IMR-90 (cell line): Measurements from ENCODE around the gene APOA4.

Source experiments
- BHLHE40 ChIP-seq: fragments of 150-350 bp; IDR thresholded peaks from 2 replicates; pipeline ENCODE4 v1.6.1; 2016; ENCODE audit warnings: mild to moderate bottlenecking, low read depth, low read length
- CEBPB ChIP-seq: IDR thresholded peaks from 2 replicates; pipeline ENCODE4 v1.6.1; 2012; ENCODE audit warnings: low read depth, low read length, improper control_type of control experiment
- CTCF ChIP-seq: conservative IDR thresholded peaks from 2 replicates; pipeline ENCODE4 v1.5.1; 2012; ENCODE audit warnings: mild to moderate bottlenecking, low read depth, low read length, improper control_type of control experiment
- FOS ChIP-seq: fragments of 150-350 bp; IDR thresholded peaks from 2 replicates; pipeline ENCODE4 v1.6.1; 2016; ENCODE audit warnings: low read depth, low read length
- MAFK ChIP-seq: IDR thresholded peaks from 2 replicates; pipeline ENCODE4 v1.6.1; 2012; ENCODE audit warnings: low read depth, low read length, improper control_type of control experiment
- MAZ ChIP-seq: IDR thresholded peaks from 2 replicates; pipeline ENCODE4 v1.6.1; 2012; ENCODE audit warnings: low read depth, mild to moderate bottlenecking, low read length, improper control_type of control experiment, moderate library complexity, borderline replicate concordance
- MXI1 ChIP-seq: IDR thresholded peaks from 2 replicates; pipeline ENCODE4 v1.6.1; 2012; ENCODE audit warnings: low read depth, mild to moderate bottlenecking, low read length, moderate library complexity, borderline replicate concordance
- NFE2L2 ChIP-seq: fragments of 150-350 bp; IDR thresholded peaks from 2 replicates; pipeline ENCODE4 v1.6.1; 2016; ENCODE audit warnings: low read depth, mild to moderate bottlenecking, low read length
- POLR2A ChIP-seq: IDR thresholded peaks from 2 replicates; pipeline ENCODE4 v1.6.1; 2012; ENCODE audit warnings: mild to moderate bottlenecking, low read depth, low read length
- RAD21 ChIP-seq: IDR thresholded peaks from 2 replicates; pipeline ENCODE4 v1.6.1; 2012; ENCODE audit warnings: low read length, improper control_type of control experiment
- RCOR1 ChIP-seq: IDR thresholded peaks from 2 replicates; pipeline ENCODE4 v1.6.1; 2012; ENCODE audit warnings: mild to moderate bottlenecking, low read length, improper control_type of control experiment; ENCODE audit not compliant: insufficient replicate concordance
- USF2 ChIP-seq: fragments of 150-350 bp; IDR thresholded peaks from 2 replicates; pipeline ENCODE4 v1.6.1; 2017; ENCODE audit warnings: mild to moderate bottlenecking, antibody characterized with exemption, low read length, low read depth

- TF ChIP-seq CTCF (no peak), POLR2A (no peak), CEBPB (no peak), MXI1 (no peak), FOS (no peak), RAD21 (no peak), BHLHE40 (no peak), MAFK (no peak), MAZ (no peak), USF2 (no peak), NFE2L2 (no peak), RCOR1 (no peak)
These were observed 43.8 kb upstream of the APOA4 start for GRCh38 chr11:116866804-116867455.
